Upper lobe of left lung (tissue), 4 donors: ENCODE data around the gene GLI1.

Source experiments
- POLR2A ChIP-seq, 4 donors: fragments of 450-650 bp; IDR thresholded peaks; one replicate each; pipeline ENCODE4 v1.5.1; 2016 to 2017; ENCODE audit warnings: antibody characterized with exemption in 4 of 4, mild to moderate bottlenecking in 2 of 4
- POLR2AphosphoS5 ChIP-seq, 2 donors: sonication (generic); formaldehyde crosslinking; IDR thresholded peaks; one replicate each; pipeline ENCODE4 v1.5.1; 2017; ENCODE audit warnings: antibody characterized with exemption in 2 of 2
- TF ChIP-seq, protein P1 (sequence below), 6 experiments: fragments of 450-650 bp in 4 of 6; fragments of 200-600 bp in 2 of 6; sonication (generic) in 2 of 6; IDR thresholded peaks; one replicate each; pipeline ENCODE4 v1.5.1; 2016 to 2019; ENCODE audit warnings: antibody characterized with exemption in 6 of 6

- TF ChIP-seq POLR2AphosphoS5 (IDR thresholded peaks at IDR 0.05) = no peak
- TF ChIP-seq POLR2A (IDR thresholded peaks at IDR 0.05) = no peak
- TF ChIP-seq, protein P1, sequence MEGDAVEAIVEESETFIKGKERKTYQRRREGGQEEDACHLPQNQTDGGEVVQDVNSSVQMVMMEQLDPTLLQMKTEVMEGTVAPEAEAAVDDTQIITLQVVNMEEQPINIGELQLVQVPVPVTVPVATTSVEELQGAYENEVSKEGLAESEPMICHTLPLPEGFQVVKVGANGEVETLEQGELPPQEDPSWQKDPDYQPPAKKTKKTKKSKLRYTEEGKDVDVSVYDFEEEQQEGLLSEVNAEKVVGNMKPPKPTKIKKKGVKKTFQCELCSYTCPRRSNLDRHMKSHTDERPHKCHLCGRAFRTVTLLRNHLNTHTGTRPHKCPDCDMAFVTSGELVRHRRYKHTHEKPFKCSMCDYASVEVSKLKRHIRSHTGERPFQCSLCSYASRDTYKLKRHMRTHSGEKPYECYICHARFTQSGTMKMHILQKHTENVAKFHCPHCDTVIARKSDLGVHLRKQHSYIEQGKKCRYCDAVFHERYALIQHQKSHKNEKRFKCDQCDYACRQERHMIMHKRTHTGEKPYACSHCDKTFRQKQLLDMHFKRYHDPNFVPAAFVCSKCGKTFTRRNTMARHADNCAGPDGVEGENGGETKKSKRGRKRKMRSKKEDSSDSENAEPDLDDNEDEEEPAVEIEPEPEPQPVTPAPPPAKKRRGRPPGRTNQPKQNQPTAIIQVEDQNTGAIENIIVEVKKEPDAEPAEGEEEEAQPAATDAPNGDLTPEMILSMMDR (IDR thresholded peaks at IDR 0.05) = no peak
Observed at GRCh38 chr12:57511588-57512325, 52.2 kb downstream of the GLI1 start.
